Sciatic nerve (tissue), 2 donors: ENCODE data around the gene SLC15A4. TPM values are rescaled to one million over a fixed set of nuclear protein-coding genes. Genes with fewer than 3 reads are reported as not detected.
"Not testable (repeated sequence)": the region's sequence is repeated elsewhere in the genome, so short reads cannot be mapped to it uniquely, and the experiment has no call there.

ENCODE experiments used
- ATAC-seq: fragments of 200-7000 bp; cut with Tn5 transposase; one replicate; pipeline ENCODE4 v1.9.1; 2020; ENCODE audit warnings: mild to moderate bottlenecking, moderate library complexity
- DNase-seq: peaks from one replicate; pipeline ENCODE4 v3.0.0-alpha.2; 2020; ENCODE audit warnings: low spot score
- intact Hi-C: fragments of 100-400 bp; cut with DNase I; formaldehyde crosslinking; loops from one replicate; pipeline ENCODE4 v1.14.2; 2022
- total RNA-seq: library from RNA; stranded (reverse); fragmentation: NEBNext Ultra II Directional; extraction: Animal tissue kit (Norgen Biotek cat#: 25700); gene quantifications from one replicate; pipeline ENCODE4 v1.2.1, GENCODE V29; 2021
- donor health status: DM: no; HTN: no; CAD: no.
- donor health status: DM: no; HTN: no; CAD: no.

SLC15A4 gene
- total RNA-seq, result 31.9 TPM

DNA sequence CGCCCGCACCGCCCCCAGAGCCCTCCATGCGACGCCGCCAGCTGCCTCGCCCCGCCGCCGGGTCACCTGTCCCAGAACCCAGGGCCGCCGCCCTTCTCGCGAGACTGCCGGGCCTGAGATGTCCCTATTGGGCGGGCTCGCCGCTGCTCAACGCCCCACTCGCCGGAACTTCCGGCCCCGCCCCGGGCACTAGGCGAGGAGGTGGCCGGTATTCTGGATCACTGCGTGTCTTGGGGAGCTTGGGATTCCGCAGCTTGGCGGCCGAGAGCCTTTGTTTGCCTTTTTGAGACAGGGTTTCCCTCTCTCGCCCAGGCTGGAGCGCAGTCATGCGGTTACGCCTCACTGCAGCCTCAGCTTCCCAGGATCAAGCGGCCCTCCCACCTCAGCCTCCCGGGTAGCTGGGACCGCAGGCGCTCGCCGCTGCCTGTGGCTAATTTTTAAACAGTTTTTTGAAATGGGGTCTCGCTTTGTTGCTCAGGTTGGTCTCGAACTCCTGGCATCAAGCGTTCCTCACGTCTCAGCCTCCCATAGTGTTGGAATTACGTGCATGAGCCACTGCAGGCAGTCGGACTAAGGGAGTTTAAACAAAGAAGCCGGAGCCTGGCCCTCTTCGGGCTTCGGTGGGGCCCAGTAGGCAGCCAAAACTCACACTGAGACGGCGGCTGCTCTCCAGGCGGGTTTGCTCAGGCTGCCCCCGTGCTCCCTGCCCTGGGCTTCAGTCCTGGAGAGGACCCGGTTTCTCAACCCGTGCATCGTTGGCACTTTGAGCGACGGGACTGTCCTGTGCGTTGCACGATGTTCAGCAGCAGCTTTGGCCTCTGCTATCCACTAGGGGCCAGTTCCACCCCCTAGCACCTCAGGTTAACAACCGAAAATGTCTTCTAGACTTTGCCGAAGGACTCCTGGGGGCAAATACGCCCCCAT lies at the start of gene SLC15A4:
Gene SLC15A4, minus strand, starts transcription at position 43 of the 924 bp plus-strand sequence. Its CDS starts 15 bp downstream, at position 28.
- ATAC-seq, result peak; percentile 99
- DNase-seq, result peak; percentile 98
- intact Hi-C loops, result no loop called here

- intact Hi-C loops, result no loop called here
- DNase-seq (no peak), ATAC-seq (no peak)
Measured at GRCh38 chr12:128872303-128872702, 48.5 kb upstream of the SLC15A4 start.

GRCh38 chr12:128871516-128871892 lies 47.7 kb upstream of the SLC15A4 start:
- ATAC-seq (no peak), DNase-seq (no peak)
- intact Hi-C loops, result no loop called here

GRCh38 chr12:128867466-128867865 lies 43.7 kb upstream of the SLC15A4 start:
- DNase-seq, result no peak
- ATAC-seq, result no peak
- intact Hi-C loops, result no loop called here

DNA sequence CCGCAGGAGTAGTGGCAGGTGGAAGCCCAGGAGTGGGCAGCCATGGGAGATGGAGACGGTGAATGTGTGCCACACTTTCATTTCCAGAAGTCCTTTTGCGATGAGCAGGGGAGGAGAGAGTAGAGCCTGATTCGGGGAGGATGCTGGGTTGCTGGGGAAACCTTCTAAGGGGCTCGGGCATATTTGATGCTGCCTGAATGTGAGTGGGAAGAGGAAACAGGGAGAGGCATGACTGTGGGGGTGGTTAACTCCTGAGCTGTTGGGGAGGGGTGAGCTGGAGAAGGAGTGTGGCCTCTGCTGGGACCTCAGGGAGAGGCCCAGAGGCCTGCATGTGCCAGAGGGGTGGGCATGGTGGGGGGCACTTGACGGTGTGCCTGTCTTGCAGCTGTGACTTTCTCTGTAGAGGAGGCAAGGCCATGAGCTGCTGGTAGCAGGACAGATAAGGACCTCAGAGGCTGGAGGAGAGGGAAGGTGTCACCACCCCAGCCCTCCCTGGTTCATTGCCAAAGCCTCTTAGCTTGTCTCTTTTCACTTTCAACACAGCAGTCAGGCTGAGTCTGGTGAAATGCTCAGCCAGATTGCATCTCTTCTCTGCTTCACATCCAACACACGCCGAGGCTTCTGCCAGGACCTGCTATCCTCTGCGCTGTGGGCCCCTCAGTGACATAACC lies 40.9 kb upstream of the SLC15A4 start:
- ATAC-seq (no peak), DNase-seq (no peak)
- intact Hi-C loops, result no loop called here

DNA sequence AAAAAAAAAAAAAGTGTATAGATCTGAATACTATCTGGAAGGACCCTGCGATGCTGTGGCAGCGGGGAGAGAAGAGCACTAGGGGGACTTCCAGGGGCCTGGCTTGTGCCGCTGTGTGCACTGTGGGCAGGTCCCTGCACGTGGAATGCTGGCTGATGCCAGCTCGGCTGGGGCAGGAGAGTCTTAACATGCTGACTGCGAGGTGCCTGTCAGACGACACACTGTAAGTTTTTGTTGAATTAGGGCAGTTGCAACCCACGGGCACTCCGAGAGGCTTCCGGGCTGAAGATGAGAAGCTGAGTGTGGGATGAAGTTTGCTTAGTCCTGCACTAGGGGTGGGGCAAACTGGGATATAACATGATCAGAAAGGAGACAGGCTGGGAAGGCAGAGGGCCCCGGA lies 40.2 kb upstream of the SLC15A4 start:
- intact Hi-C loops, result no loop called here
- ATAC-seq (no peak), DNase-seq (no peak)

DNA sequence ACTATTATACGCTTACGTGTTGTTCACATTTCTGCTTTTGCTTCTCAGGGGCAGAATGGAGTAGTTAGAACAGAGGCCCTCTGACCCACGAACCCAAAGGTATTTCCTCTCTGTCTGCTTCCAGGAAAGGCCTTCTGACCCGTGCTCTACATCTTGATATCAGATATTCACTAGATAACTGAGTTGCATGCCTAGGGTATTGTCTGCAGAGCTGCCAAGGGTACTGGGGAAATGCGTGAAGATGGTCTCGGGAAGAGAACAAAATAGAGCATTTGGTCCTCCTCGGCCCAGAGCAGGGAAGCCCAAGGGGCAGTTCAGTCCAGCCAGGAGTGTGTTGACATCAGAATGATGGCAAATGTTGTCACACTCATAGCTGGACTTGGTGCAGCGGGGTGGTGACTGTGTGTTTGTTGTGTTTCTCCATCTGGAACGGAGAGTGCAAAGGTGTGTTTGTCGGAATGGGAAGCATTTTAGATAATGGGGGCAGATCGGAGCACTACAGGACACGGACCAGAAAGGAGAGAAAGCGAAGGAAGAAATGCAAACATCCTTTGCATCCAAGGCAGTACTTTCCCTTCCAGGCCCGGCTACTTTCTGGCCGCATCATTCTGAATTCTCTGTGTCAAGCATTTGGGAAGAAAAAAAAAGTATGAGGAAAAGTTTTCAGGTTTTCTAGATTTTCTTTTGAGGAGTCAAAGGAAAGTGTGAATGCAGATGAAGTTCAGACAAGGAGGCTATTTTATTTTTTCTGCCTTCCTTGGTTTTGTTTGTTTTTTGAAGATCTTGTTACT lies 37.7 kb upstream of the SLC15A4 start:
- intact Hi-C loops, result no loop called here
- no peak for ATAC-seq
- no peak for DNase-seq

- no peak for DNase-seq
- no peak for ATAC-seq
- intact Hi-C loops, result no loop called here
Measured at GRCh38 chr12:128859311-128859710, 35.6 kb upstream of the SLC15A4 start.

GRCh38 chr12:128857133-128857763 lies 33.5 kb upstream of the SLC15A4 start:
- intact Hi-C loops, result no loop called here
- DNase-seq (no peak), ATAC-seq (no peak)

DNA sequence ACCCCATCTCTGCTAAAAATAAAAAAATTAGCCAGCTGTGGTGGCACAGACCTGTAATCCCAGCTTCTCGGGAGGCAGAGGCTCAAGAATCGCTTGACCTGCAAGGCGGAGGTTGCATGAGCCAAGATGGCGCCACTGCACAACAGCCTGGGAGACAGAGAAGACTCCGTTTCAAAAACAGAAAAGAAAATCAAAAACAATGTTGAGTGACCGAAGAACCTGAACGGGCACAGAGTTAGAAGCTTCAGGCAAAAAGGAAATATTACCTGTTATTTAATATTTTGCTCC lies 33.0 kb upstream of the SLC15A4 start:
- no peak for ATAC-seq
- intact Hi-C loops, result no loop called here
- DNase-seq, result no peak

DNA sequence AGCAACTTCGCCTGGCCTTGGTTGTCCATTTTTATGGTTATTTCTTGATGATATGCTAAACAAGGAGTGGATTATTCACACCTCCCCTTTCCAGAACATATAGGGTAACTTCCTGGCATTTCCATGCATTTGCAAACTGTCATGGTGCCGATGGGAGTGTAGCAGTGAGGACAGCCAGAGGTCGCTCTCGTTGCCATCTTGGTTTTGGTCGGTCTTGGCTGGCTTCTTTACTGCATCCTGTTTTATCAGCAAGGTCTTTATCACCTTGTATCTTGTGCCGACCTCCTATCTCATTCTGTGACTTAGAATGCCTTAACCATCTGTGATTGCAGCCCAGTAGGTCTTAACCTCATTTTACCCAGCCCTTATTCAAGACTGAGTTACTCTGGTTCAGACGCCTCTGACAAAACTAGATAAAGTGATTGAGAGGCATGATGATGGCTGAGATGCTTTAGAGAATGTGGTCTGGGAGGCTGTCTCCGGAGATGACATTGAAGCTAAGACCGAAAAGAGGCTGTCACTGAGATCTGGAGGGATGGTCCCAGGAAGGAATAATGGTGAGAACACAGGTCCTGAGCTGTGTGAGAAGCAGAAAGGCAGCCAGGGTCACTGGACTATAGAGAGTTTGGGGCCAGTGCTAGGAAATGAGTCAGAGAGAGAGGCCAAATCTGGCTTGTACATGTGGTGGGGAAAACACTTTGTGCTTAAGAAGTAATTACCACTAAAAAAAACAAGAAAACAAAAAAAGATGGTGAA lies 32.5 kb upstream of the SLC15A4 start:
- intact Hi-C loops, result no loop called here
- no peak for DNase-seq
- ATAC-seq, result no peak

DNA sequence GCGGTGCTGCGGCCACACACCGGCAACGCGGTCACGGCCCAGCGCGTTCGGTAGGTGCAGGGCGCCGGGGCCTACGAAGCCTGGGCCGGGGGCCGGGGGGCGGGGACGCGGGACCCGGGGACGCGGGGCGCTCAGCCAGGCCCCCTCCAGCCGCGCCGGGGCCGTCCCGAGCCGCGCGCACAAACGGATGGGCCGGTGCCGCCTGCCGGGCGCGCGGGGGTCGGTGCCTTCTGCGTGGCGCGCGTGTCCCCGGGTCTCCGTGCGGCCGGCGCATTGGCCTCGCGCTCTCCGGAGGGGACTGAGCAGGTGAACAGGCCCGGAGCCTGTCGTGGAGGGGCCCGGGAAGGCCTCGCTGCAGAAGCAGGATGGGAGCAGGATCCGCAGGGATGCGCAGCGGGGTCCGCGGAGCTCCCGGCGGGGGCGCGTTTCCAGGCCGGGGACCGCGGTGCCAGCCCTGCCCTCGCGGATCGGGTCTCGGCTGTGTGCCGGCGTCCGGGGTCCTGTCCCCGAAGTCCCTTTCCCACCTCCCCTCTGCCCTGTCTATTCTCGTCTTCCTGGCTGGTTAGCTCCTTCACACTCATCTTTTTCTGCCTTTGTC lies 29.9 kb upstream of the SLC15A4 start:
- DNase-seq, result no peak
- ATAC-seq, result no peak
- intact Hi-C loops, result no loop called here

- ATAC-seq (no peak), DNase-seq (peak; percentile 50)
Measured at GRCh38 chr12:128852885-128853599, 29.3 kb upstream of the SLC15A4 start, which contains the start of gene GLT1D1. TSS of gene GLT1D1 (plus strand) at chr12:128853478. CDS start at chr12:128853582, 104 bp downstream.

GRCh38 chr12:128852026-128852698 lies 28.4 kb upstream of the SLC15A4 start:
- intact Hi-C loops, result no loop called here
- DNase-seq, result peak; percentile 45
- ATAC-seq, result no peak

More at GRCh38 chr12:128852885-128853599, 29.3 kb upstream of the SLC15A4 start, which contains the start of gene GLT1D1:
- intact Hi-C loops, result no loop called here

DNA sequence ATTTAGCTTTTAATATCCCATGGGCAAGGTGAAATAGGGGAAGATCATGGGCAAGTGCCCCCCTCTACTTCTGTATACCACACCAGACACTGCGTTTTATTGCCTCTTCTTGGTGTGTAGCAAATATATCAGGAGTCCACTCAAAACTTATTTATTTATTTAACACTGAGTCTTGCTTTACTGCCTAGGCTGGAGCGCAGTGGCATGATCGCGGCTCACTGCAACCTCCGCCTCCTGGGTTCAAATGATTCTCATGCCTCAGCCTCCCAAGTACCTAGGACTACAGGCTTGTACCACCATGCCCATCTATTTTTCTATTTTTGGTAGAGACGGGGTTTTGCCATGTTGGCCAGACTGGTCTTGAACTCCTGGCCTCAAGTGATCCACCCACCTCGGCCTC lies 27.7 kb upstream of the SLC15A4 start:
- DNase-seq, result not testable (repeated sequence)

GRCh38 chr12:128850400-128850799 lies 26.6 kb upstream of the SLC15A4 start:
- ATAC-seq (no peak), DNase-seq (no peak)
- intact Hi-C loops, result no loop called here

More for the DNA sequence above, 27.7 kb upstream of the SLC15A4 start:
- ATAC-seq, intact Hi-C loops: not testable (repeated sequence)

- DNase-seq, intact Hi-C loops, ATAC-seq: not testable (repeated sequence)
Measured at GRCh38 chr12:128849806-128850205, 26.0 kb upstream of the SLC15A4 start.
